Left lung (tissue), 10 donors: Measurements from ENCODE around the gene C19orf18. TPM values are rescaled to one million over a fixed set of nuclear protein-coding genes. Genes with fewer than 3 reads are reported as not detected.

Experiments used
- ATAC-seq: fragments of 200-7000 bp; cut with Tn5 transposase; one replicate; pipeline ENCODE4 v1.9.1; 2020; ENCODE audit warnings: moderate library complexity
- DNase-seq, 4 donors: peaks; one replicate each; pipeline ENCODE4 v3.0.0-alpha.2; 2013 to 2020
- H3K27ac ChIP-seq, 2 donors: fragments of 200-600 bp; sonication (generic) in 1 of 2; one replicate each; pipeline versions ENCODE4 v1.5.0 to v1.8.0; 2020 to 2021
- H3K27me3 ChIP-seq, 2 donors: fragments of 200-600 bp; sonication (generic) in 1 of 2; one replicate each; pipeline versions ENCODE4 v1.5.0 to v1.8.0; 2020 to 2021
- H3K36me3 ChIP-seq, 2 donors: fragments of 200-600 bp; sonication (generic) in 1 of 2; one replicate each; pipeline versions ENCODE4 v1.5.0 to v1.8.0; 2020 to 2021
- H3K4me1 ChIP-seq, 2 donors: fragments of 200-600 bp; one replicate each; pipeline ENCODE4 v1.8.0; 2021
- H3K4me3 ChIP-seq, 2 donors: fragments of 200-600 bp; sonication (generic) in 1 of 2; one replicate each; pipeline versions ENCODE4 v1.5.0 to v1.8.0; 2020 to 2021; ENCODE audit warnings: mild to moderate bottlenecking in 1 of 2
- H3K9me3 ChIP-seq, 2 donors: fragments of 200-600 bp; sonication (generic) in 1 of 2; one replicate each; pipeline versions ENCODE4 v1.5.0 to v1.8.0; 2020 to 2021
- intact Hi-C, 2 donors: fragments of 100-400 bp; cut with DNase I; formaldehyde crosslinking; loops; one replicate each; pipeline versions ENCODE4 v1.11.2 to v1.14.2; 2022
- polyA plus RNA-seq, 6 donors: library from polyadenylated mRNA; unstranded; fragments of 120-200 nt; gene quantifications; one replicate each; pipeline ENCODE4 v1.2.1, GENCODE V29; 2013; ENCODE audit not compliant: insufficient read length in 6 of 6
- total RNA-seq, 2 donors: library from RNA; stranded (reverse); fragmentation: NEBNext Ultra II Directional; extraction: Animal tissue kit (Norgen Biotek cat#: 25700); gene quantifications; one replicate each; pipeline ENCODE4 v1.2.1, GENCODE V29; 2021
- TF ChIP-seq, protein P1 (sequence below), 2 donors: fragments of 200-600 bp; sonication (generic) in 1 of 2; IDR thresholded peaks; one replicate each; pipeline versions ENCODE4 v1.5.0 to v1.8.0; 2021; ENCODE audit warnings: antibody characterized with exemption in 2 of 2
- donor health status: DM: no; HTN: yes; CAD: no.
- donor health status: DM: no; HTN: no; CAD: no.

C19orf18 gene
- total and polyA plus RNA-seq, 8 donors = 0.55 to 5.7 (median 2.8) TPM

DNA sequence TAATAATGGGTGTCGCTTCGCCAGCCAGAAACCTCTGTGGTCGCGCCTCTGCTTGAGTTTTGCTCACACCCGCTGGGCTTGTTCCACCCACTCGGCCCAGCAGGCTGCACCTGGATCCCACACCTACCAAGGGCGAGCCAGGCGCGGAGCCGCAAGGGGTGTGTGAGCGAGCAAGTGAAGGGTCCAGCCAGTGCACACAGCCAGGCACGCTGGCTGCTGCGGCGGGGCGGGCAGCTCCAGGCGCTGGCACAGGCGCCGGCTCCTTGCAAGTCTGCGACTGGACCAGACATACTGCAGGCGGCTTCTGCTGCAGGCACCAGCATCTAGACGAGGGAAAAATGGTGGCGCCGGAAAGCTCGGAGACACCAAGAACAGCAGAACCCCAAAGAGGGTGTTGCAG is 25.0 kb downstream of the C19orf18 start:
- intact Hi-C loops = no loop called here
- H3K4me1 ChIP-seq = peaks cover 0 to 7% of the 10 kb centered on the region in 2 donors
- ATAC-seq (no peak), DNase-seq (no peak)
- no peak overlapping the region for H3K4me3 ChIP-seq
- no peak overlapping the region for H3K27ac ChIP-seq
- H3K27me3 ChIP-seq = no peaks in the 10 kb centered on the region
- H3K9me3 ChIP-seq = peaks cover 0 to 85% of the 10 kb centered on the region in 2 donors
- peaks cover 0 to 10% of the 10 kb centered on the region in 2 donors for H3K36me3 ChIP-seq
- TF ChIP-seq, protein P1, sequence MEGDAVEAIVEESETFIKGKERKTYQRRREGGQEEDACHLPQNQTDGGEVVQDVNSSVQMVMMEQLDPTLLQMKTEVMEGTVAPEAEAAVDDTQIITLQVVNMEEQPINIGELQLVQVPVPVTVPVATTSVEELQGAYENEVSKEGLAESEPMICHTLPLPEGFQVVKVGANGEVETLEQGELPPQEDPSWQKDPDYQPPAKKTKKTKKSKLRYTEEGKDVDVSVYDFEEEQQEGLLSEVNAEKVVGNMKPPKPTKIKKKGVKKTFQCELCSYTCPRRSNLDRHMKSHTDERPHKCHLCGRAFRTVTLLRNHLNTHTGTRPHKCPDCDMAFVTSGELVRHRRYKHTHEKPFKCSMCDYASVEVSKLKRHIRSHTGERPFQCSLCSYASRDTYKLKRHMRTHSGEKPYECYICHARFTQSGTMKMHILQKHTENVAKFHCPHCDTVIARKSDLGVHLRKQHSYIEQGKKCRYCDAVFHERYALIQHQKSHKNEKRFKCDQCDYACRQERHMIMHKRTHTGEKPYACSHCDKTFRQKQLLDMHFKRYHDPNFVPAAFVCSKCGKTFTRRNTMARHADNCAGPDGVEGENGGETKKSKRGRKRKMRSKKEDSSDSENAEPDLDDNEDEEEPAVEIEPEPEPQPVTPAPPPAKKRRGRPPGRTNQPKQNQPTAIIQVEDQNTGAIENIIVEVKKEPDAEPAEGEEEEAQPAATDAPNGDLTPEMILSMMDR (IDR thresholded peaks at IDR 0.05) = no peak

DNA sequence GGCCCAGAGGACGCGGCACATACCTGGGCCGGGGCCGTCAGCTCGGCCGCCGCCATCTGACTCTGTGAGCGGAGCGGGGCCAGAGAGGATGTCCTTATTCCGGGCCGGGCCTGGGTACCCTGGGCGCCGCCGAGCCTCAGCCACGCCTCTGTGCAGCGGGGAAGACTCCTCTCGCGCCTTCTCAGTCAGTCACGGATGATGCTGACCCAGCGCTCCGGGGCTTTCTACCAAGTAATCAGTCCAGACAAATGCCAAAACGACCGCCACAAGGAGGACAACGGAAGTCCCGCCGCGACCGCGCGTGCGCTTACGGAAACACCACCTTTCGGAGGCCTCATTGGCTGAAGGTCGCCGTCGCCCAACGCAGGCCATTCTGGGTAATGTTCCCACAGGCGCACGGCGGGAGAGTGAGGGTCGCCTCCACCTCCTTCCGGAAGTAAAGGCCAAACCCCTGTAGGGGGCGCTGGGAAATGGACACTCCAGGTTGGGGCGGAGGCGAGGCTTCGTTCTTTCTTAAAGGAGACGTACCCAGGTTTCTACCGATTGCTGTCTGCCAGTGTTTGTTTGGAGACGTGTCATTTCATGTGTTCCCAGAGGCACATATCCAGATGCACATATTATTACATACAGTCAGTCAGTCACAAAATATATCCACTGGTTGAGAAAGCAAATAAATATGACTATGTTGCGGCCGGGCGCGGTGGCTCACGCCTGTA is 26.8 kb downstream of the C19orf18 start, which contains the start of gene ZNF256:
Gene ZNF256, minus strand, starts transcription at position 288 of the 716 bp plus-strand sequence. Its CDS starts 232 bp downstream, at position 56.
- peaks cover 0 to 7% of the 10 kb centered on the region in 2 donors for H3K4me1 ChIP-seq
- ATAC-seq (peak; percentile 99), DNase-seq (peak; percentile 94 to 98 (median 94))
- H3K27me3 ChIP-seq = no peaks in the 10 kb centered on the region
- H3K27ac ChIP-seq = peak within 1 kb of the TSS in 1 of 2 donors; percentile 45
- H3K4me3 ChIP-seq = peak within 1 kb of the TSS; percentile 59 to 99
- TF ChIP-seq, protein P1 (IDR thresholded peaks at IDR 0.05) = peak; percentile 47 to 71
- peaks cover 0 to 28% of the 10 kb centered on the region in 2 donors for H3K36me3 ChIP-seq
- intact Hi-C loops = no loop called here
- peaks cover 0 to 85% of the 10 kb centered on the region in 2 donors for H3K9me3 ChIP-seq

DNA sequence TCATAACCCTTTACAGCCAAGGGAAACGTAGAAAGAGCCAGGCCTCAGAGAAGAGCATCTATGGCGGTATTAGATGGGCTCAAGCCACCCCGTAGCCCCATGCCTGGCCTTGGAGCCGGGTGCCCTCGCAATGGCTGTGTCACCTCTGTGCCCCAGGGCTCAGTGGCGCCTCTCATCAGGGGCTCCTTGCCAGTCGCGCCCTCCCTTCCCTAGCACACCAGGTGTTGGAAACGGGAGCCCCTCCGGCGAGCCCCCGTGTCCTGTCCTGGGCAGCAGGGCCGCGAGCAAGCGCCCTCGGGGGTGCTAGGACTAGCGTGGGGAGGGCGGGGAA is 27.3 kb downstream of the C19orf18 start:
- ATAC-seq (no peak), DNase-seq (peak in 1 of 4 donors; percentile 32)
- H3K4me1 ChIP-seq = peaks cover 0 to 7% of the 10 kb centered on the region in 2 donors
- H3K27ac ChIP-seq = peak overlapping the region in 1 of 2 donors; percentile 45
- H3K27me3 ChIP-seq = no peaks in the 10 kb centered on the region
- peaks cover 0 to 33% of the 10 kb centered on the region in 2 donors for H3K36me3 ChIP-seq
- TF ChIP-seq, protein P1 (IDR thresholded peaks at IDR 0.05) = no peak
- H3K9me3 ChIP-seq = peaks cover 0 to 85% of the 10 kb centered on the region in 2 donors
- peak overlapping the region; percentile 59 to 99 for H3K4me3 ChIP-seq
- intact Hi-C loops = no loop called here

DNA sequence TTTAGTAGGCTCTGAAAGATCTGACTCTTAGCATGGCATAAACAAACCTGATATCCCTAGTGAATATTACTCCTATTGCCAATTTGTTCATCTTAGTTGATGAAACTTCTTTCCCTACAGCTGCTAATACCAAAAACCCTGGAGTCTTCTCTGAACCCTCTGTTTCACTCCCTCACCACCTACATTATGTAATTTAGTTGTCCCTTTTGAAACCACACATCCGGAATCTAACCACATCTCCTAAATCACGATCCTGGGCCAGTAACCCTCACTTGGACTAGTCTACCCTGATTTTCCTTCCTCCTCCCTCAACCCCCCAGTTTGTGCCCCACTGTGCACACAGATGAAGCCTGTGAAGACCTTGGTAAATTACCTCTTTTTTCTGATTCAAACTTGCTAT is 28.0 kb downstream of the C19orf18 start:
- intact Hi-C loops = no loop called here
- peaks cover 0 to 40% of the 10 kb centered on the region in 2 donors for H3K36me3 ChIP-seq
- peaks cover 0 to 7% of the 10 kb centered on the region in 2 donors for H3K4me1 ChIP-seq
- no peaks in the 10 kb centered on the region for H3K27me3 ChIP-seq
- peaks cover 0 to 85% of the 10 kb centered on the region in 2 donors for H3K9me3 ChIP-seq
- H3K27ac ChIP-seq = no peak overlapping the region
- ATAC-seq (no peak), DNase-seq (no peak)
- TF ChIP-seq, protein P1 (IDR thresholded peaks at IDR 0.05) = no peak
- peak overlapping the region in 1 of 2 donors; percentile 59 for H3K4me3 ChIP-seq

DNA sequence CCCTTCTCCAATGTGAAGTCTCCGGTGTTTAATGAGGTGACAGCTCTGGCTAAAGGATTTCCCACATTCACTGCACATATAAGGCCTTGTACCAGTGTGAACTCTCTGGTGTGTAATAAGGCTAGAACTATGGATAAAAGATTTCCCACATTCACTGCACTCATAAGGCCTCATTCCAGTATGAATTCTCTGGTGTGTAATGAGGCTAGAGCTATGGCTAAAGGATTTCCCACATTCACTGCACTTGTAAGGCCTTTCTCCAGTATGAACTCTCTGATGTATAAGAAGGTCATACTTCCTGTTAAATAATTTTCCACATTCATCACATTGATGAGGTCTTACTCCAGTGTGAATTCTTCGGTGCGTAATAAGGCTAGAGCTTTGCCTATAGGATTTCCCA is 32.7 kb downstream of the C19orf18 start:
- Histone ChIP-seq H3K36me3 (peaks cover 0 to 77% of the 10 kb centered on the region in 2 donors), H3K27ac (no peak overlapping the region), H3K4me3 (no peak overlapping the region), H3K27me3 (no peaks in the 10 kb centered on the region), H3K9me3 (peaks cover 0 to 98% of the 10 kb centered on the region in 2 donors), H3K4me1 (peaks cover 0 to under 1% of the 10 kb centered on the region in 2 donors)
- intact Hi-C loops = no loop called here
- ATAC-seq (no peak), DNase-seq (no peak)
- TF ChIP-seq, protein P1 (IDR thresholded peaks at IDR 0.05) = no peak
